GM19193 (cell line): ENCODE data around the gene AKT2.

Experiments
- POLR2A ChIP-seq: IDR thresholded peaks from 4 replicates; pipeline ENCODE4 v1.6.1; 2011; ENCODE audit not compliant: insufficient read depth, insufficient read length; ENCODE audit errors: extremely low read depth

The AKT2 gene

DNA sequence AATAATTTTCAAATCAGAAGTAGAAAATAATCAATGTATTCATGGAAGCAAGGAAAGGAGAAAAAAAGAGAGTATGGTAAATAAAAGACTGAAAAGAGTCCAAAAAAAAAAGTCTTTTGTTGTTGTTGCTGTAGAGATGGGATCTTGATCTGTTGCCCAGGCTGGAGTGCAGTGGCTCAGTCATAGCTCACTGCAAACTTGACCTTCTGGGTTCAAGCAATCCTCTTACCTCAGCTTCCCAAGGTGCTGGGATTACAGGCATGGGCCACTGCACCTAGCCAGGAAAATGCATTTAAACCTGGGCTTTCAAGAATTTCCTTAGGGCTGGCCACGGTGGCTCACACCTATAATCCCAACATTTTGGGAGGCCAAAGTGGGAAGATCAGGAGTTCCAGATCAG is 100.9 kb downstream of the AKT2 start:
- no peak for TF ChIP-seq POLR2A
